HG03045 (cell line): ENCODE data around the gene DOC2A.

Experiments
- ATAC-seq: cut with Tn5 transposase; IDR thresholded peaks from one replicate; pipeline ENCODE4 v1.9.1; 2021; ENCODE audit warnings: mild to moderate bottlenecking, moderate library complexity; ENCODE audit not compliant: unreplicated experiment

Gene DOC2A

DNA sequence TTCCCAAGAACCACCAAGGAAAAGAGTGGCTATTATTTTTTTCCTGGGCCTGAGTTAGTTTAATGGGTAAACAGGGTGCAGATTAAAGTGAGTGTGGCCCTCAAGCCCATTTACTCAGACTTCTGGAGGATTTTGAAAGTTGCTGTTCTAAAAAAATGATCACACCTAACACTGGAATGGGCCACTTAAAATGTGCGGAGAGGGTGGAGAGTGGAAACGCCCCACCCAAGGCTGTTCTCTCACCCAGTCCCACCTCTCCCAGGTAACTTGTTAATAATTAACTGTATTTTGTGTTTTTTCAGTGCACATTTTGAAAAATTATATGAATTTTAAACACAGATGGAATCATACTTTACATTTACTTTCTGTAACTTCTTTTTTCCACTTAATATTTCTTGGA lies 20.8 kb downstream of the DOC2A start:
- ATAC-seq: no peak

GRCh38 chr16:29989111-29989858 lies 21.5 kb downstream of the DOC2A start:
- ATAC-seq: no peak

GRCh38 chr16:29988346-29989075 lies 22.3 kb downstream of the DOC2A start:
- no peak for ATAC-seq

DNA sequence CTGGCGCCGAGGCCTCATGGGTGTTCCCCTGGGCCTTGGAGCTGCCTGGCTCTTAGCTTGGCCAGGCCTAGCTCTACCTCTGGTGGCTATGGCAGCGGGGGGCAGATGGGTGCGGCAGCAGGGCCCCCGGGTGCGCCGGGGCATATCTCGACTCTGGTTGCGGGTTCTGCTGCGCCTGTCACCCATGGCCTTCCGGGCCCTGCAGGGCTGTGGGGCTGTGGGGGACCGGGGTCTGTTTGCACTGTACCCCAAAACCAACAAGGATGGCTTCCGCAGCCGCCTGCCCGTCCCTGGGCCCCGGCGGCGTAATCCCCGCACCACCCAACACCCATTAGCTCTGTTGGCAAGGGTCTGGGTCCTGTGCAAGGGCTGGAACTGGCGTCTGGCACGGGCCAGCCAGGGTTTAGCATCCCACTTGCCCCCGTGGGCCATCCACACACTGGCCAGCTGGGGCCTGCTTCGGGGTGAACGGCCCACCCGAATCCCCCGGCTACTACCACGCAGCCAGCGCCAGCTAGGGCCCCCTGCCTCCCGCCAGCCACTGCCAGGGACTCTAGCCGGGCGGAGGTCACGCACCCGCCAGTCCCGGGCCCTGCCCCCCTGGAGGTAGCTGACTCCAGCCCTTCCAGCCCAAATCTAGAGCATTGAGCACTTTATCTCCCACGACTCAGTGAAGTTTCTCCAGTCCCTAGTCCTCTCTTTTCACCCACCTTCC lies 23.3 kb downstream of the DOC2A start:
- no peak for ATAC-seq

GRCh38 chr16:29986931-29987330 lies 23.9 kb downstream of the DOC2A start:
- no peak for ATAC-seq

GRCh38 chr16:29986231-29986630 lies 24.6 kb downstream of the DOC2A start:
- ATAC-seq: no peak

GRCh38 chr16:29985271-29985811 lies 25.5 kb downstream of the DOC2A start:
- no peak for ATAC-seq

DNA sequence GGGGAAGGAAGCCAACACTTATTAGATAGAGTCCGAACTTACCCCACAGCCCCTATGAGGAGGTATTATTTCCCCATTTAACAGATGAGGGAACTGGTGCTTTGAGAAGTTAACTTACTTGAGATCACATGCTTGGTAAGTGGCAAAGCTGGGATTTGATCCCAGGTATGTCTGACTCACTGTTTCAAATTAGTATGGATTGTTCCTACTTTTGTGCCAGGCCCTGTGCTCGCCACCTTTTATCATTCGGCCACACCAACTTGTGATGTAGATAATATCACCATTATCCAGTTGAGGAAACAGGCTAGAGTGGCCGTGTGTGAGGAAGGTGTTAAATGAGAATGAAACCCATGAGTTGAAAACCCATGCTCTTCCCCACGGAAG lies 26.1 kb downstream of the DOC2A start:
- ATAC-seq: no peak

DNA sequence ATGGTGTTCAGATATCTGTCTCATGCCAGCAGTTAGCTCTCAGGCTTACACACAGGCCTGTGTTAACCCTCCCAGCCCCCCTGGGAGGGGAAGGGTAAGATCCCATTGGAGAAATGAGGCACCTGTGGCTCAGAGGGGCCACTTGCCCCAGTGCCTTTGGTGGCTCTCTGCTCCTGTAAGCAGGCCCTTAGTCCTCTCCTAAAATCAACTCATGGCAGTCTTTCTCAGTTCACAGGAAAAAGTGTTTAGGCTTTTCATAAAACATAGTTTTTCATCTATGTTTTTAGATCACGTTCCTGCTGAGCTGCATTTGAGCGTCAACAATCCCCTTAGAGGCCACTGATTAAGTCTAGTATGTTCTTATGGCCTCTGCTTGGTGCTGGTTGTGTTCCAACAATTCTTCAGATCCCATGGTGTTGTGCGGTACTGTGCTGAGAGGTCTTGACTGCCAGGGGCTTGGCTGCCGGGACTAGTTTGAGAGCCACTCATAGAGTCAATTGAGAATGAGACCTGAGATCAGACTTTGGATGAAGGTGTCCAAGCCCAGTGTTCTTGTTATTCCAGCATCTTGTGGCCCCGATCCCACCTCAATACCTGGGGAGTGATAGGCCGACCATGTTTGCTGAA lies 26.6 kb downstream of the DOC2A start:
- no peak for ATAC-seq

GRCh38 chr16:29983420-29984136 lies 27.2 kb downstream of the DOC2A start:
- ATAC-seq: no peak

DNA sequence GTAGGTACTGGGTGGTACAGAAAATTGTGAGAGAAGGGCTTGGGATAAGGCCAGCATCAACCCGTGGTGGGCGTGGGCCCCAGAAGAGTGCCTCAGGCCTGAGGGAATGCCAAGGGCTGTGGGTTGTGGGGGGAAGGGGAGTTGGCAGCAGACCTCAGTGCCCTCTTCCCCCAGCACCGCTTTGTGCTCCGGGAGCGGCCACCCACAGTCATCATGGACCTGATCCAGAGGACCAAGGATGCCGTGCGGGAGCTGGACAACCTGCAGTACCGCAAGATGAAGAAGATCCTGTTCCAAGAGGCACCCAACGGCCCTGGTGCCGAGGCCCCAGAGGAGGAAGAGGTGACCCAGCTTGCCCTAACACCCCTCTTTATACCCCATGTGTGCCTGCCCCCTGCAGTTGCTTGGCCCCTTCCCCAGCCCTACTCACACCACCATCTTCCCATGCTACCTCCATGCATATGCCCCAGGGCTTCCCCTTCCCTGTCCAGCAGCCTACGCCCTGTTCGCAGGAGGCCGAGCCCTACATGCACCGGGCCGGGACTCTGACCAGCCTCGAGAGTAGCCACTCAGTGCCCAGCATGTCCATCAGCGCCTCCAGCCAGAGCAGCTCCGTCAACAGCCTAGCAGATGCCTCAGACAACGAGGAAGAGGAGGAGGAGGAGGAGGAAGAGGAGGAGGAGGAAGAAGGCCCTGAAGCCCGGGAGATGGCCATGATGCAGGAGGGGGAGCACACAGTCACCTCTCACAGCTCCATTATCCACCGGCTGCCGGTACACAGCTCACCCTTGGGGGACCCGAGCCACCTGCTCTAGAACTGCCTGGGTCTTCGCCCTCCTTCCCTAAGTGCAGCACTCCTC lies 28.0 kb downstream of the DOC2A start:
- no peak for ATAC-seq

GRCh38 chr16:29978564-29979270 lies 32.1 kb downstream of the DOC2A start:
- ATAC-seq: no peak

DNA sequence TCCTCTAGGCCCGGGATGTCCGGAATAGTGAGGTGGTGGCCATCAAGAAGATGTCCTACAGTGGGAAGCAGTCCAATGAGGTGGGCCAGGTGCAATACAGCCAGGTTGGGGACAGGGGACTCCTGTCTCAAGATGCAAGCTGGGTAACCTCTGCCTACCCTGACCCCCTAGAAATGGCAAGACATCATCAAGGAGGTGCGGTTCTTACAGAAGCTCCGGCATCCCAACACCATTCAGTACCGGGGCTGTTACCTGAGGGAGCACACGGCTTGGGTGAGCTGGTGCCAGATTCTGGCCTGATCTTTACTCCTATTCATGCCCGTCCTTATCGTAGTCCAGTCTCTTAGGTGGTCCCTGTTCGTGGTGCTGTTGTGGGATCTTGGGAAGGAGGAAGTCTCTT lies 32.7 kb downstream of the DOC2A start:
- no peak for ATAC-seq

- no peak for ATAC-seq
These were observed 33.6 kb downstream of the DOC2A start for GRCh38 chr16:29977063-29977825.

DNA sequence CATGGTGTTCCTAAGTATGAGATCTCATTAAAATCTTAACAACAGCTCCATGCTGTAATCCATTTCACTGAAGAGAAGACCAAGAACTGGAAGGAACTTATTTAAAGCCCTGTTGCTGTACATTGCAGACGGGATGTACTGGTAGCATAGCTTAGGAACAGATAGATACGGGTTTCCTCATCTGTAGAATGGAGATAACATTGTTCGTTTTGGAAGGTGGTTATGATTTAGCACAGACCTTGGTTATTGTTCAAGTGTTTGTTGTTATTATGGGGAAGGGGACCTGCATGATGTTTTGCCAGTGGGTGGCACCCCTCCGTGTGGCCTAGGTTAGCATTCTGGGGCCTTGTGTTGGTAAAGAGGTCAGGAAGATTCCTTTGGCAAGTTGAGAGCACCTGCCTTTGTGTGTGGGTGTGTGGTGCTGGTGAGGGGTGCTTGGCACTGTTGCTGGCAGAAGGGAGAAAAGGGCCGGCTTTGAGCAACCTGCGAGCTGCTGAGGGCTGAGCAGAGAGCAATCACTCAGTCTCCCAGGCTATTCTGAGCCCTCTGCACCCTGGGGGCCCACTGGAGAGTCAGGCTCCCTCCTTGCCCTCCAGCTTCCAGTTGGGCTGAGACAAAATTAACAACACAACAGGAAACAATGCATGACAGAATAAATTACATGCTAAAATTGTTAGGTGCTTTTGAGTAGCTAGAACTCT lies 34.9 kb downstream of the DOC2A start:
- no peak for ATAC-seq

DNA sequence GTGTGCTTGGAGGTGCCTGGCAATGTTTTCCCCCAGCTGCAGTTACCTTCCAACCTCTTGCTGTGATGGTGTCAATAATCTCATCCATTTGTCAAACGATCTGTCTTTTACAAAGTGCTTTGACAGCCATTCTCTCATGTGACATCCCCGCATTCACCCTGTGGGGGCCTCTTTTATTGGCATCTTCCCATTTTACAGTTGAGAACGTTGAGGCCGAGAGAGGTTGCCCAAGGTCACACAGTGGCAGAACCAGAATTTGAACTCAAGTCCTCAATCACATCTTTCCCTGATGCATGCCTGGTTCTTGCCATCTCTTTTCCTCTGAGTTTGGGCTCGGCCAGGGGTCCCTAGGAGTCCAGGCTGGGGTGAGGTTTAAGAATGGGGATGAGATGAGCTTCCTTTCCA lies 35.7 kb downstream of the DOC2A start:
- ATAC-seq: no peak

DNA sequence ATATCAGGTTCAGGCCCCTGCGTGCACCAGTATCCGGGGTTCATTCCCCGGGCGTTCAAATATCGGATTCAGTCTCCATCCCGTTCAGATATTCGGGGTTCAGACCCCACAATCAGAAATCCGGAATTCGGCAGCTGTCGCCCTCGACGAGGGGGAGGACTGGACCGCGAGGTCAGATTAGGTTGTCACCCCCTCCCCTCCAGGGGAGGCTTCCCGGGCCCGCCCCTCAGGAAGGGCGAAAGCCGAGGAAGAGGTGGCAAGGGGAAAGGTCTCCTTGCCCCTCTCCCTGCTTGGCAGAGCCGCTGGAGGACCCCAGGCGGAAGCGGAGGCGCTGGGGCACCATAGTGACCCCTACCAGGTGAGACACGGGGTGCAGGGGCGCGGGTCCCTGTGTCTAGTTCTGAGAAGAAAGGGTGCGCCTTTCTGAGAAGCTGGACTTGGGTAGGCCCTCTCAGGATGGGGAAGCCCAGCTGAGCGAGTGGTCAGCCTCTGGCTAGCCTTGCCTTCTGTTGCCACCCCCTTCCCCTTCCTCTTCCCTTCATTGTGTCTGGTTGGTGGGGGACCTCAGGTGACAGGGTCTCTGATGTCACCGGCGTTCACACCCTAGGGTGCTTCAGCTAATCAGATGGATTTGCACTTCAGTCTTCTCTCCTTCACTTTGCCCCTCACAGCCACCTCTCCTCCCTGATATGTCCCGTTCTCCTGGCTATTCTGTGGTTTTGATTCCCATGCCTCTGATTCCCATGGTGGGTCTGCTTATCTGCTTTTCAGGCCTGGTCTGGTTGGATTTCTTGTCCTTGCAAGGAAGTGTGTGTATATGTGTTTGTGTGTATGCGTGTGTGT lies 36.3 kb downstream of the DOC2A start:
- ATAC-seq: no peak
